ENCODE results near the gene UGT2B10. TPM values are rescaled to one million over a fixed set of nuclear protein-coding genes. Genes with fewer than 3 reads are reported as not detected.

The UGT2B10 gene
- total and polyA plus RNA-seq, 2 of the 8 experiments (the other 6 are each of a cell fraction or from before 2014, with no cell fraction given): not detected

GRCh38 chr4:68803013-68803412, 12.8 kb upstream of the UGT2B10 start (continued):
- TF ChIP-seq, protein P1, sequence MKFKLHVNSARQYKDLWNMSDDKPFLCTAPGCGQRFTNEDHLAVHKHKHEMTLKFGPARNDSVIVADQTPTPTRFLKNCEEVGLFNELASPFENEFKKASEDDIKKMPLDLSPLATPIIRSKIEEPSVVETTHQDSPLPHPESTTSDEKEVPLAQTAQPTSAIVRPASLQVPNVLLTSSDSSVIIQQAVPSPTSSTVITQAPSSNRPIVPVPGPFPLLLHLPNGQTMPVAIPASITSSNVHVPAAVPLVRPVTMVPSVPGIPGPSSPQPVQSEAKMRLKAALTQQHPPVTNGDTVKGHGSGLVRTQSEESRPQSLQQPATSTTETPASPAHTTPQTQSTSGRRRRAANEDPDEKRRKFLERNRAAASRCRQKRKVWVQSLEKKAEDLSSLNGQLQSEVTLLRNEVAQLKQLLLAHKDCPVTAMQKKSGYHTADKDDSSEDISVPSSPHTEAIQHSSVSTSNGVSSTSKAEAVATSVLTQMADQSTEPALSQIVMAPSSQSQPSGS (IDR thresholded peaks at IDR 0.05; ENCODE audit: low read length): no peak
- no peak for TF ChIP-seq GTF2F1 (IDR thresholded peaks at IDR 0.05; ENCODE audit: borderline replicate concordance, low read depth, low read length)

Measured in H1 (cell line).